Measurements from ENCODE around the gene GABRG3.

The GABRG3 gene

DNA sequence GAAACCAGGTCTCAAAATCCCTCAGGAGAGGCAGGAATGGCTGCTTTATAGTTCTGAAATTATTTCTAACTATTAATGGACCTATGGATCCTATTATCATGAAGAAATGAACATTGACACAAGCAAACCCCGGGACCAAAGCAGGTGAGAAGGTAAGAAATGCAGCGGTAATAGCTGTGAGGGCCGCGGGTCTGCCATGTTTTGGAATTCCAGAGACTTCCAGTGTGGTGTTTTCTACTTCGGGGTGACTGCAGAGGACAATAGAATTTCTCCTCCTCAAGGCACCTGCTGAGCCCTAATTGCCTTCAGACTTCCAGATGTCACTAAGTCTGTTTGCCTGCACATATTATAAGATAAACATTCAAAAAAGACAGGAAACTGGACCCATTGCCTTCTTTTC lies 437.4 kb downstream of the GABRG3 start:
- no peak for DNase-seq (ENCODE audit: low read depth in 2 of 2)

DNA sequence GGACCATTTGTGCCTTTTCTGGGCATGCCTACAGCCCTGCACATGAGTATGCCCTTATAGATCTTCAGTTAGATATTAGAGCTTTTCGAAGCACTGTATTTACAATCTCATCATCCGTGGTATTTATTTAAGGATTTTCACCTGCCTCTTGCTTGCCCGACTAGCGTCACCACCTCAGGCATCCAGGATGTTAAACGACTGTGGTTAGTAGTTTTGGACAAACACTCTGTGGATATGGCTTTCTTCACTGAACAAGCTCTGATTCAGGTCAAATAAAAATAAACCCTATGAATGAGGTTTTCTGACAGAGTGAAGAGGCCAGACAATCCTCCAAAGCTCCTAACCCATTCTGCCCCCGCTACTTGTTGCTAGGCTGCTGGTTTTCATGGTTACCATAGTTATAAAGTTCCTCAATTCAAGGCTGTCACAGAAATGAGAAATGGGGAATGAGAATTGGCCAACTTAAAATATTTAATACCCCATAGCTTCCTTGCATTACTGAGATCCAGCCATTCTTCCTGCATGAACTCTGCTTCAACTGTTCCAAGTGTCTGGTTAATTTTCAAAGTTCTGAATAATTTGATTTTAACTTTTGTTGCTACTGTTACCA lies 440.1 kb downstream of the GABRG3 start:
- DNase-seq (ENCODE audit: low read depth in 2 of 2) = peak in 1 of 2 experiments; percentile 7

DNA sequence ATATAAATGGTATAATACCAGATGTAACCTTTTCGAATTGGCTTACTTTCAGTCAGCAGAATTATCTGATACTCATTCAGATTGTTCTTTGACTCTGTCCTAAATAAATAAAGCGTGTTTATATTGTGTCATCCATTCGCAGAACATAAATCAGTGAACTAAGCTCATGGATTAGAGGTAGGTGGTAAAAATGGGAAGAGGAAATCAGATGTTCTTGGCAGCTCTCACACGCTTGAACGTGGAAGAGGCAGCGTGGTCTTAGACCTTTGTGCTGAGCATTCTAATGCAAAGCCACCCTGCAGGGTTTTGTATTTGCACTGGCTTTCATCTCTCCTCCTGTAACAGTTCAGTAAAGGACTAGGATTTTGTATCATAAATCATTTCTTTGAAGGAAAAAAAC lies 441.4 kb downstream of the GABRG3 start:
- DNase-seq (ENCODE audit: low read depth in 2 of 2) = no peak

DNA sequence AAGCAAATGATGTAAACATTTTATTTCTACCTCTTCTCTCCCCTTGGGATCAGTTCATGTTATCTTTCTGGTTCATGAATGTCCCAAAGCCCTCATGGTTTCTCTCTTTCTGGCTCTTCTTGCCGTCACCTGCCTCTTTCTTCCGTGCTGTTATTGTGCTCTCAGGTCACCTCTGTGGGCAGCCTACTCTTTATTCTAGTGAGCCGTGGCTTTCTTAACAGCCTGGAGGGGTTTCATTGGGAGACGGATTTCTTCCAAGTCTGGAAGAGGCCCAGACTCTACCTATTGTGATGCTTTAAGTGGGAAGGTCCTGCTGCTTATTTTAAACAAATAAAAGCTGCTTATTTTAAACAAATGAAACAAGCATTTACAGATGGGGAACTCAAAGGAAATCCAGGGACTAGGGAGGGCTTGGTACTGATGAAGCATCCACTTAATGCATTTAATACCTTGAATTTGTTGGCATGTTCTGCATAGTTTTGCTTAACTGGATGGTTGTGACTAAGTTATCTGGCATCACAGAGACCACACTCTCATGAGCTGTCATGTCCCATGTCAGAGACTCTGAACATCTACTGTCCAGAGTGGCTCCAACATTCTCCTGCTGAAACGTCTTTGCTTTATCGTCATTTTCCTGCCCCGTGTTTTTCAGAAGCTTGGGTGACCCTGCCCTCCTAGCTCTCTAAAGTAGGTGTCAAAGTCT lies 443.3 kb downstream of the GABRG3 start:
- DNase-seq (ENCODE audit: low read depth in 2 of 2) = peak in 1 of 2 experiments; percentile 25

DNA sequence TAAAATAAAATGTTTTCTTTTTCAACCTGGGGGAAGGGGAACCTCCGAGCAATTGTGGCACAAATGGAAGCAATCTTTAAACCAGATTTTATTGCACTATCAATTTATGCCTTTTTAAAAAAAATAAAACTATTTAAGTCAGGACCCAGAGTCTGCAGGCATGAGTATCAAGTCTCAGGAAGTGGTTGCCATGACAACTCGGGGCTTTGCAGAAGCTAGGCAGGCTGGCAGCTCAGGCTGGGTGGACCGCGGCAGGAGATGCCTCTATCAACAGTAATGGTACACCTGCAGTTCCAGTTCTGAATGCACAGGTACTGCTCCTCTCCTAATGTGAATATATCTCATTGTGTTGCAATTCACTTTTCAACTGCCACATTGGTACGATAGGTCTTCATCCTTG lies 447.7 kb downstream of the GABRG3 start:
- DNase-seq (ENCODE audit: low read depth in 2 of 2) = no peak

DNA sequence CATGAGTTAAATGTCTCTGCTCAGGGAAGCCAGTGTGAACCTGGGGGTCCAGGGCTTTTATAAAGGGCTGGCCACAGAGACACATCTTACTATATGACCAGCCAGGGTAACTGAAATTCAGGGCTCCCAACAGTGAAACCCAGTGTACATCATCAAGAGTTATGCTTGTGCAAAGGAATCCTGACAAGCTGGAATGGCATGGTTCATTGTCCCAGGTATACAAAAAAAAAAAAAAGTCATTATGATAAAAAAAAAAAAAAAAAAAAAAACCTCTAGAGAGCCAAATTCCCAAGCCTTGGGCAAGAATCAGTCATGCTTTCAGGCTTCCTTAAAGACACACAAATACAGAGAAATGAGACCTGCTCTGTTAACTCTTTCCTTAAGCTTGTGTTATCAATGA lies 452.0 kb downstream of the GABRG3 start:
- DNase-seq (ENCODE audit: low read depth in 2 of 2) = no peak

DNA sequence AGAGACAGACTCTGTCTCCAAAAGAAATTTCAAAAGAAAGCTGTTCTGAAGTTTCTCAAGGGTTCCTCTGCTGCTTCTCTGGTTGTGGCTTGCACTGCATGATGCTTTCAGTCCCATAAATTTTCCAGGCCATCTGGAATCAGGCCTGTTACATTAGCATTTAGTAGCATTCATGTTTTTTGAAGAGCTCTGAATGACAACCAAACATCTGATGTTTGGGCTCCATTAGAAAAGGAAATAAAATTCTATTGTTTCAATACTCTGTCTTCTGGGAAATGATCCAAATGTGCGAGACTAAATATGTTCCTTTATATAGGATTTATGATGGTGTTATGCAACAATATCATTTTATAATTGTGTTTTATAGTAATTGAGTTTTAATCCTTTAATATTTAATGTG lies 455.8 kb downstream of the GABRG3 start:
- DNase-seq (ENCODE audit: low read depth in 2 of 2) = no peak

DNA sequence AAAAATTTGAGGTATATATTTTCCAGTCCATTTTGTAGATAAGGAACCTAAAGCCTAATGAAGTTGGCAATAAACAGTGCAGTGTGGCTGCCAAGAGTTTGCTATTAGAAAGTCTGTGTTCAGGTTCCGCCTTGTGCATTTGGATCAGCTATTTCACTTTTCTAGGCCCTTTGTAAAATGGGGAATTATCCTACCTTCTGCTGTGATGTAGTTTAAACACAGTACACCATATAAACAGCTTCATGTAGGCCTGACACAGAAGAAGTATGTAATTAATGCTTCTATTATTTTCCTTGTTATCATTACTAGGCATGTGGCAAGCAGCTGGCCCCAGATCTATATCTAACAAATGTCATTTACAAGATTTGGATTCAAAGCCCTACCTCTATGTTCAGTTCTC lies 456.3 kb downstream of the GABRG3 start:
- no peak for DNase-seq (ENCODE audit: low read depth in 2 of 2)

DNA sequence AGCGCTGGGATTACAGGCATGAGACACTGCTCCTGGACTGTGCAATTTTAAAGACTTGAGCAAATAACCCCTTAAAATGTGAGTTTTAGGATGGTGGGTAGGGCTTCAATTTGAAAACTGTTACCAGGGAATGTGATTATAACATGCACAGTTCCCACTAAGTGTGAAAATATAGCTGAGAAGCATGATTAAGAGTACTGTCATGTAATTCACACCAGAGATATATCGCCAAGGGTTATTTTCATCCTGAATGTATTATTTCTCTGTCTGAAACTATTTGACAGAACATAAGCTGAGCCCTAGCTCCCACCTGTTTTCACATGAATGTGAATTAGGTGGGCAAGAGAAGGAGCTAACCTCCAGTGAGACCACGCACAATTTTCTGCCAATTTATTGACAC lies 457.2 kb downstream of the GABRG3 start:
- no peak for DNase-seq (ENCODE audit: low read depth in 2 of 2)

DNA sequence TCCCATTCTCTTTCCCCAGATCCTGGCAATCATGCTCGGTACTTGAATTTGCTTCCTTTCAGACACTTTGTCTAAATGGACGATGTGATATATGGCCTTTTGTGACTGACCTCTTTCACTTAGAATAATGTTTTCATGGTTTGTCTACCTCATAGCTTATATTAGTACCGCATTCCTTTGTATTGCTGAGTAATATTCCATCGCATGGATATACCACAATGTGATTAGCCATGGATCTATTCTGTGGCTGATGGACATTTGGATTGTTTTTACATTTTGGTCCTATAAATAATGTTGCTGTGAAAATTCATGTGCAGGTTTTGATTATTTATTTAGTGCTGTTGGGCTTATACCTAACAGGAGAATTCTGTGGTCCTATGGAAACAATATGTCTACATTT lies 458.6 kb downstream of the GABRG3 start:
- no peak for DNase-seq (ENCODE audit: low read depth in 2 of 2)

DNA sequence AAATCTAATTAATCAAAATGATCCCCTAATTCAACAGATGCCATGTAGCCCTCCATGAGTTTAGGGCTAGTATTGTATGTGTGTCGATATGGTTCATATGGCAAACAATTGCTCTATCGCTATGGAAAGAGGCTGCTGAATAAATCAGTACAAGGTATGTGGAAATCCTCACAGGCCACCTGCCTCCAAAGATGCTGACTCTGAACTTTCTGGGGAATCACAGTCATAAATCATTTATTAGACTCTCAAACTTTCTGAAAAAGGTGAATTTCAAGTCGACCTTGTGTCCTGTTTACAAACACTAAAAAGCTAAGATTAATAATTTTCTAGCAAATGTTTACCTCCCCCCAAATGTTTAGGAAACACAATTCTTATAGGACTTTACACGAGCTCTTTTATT lies 462.6 kb downstream of the GABRG3 start:
- DNase-seq (ENCODE audit: low read depth in 2 of 2) = no peak

DNA sequence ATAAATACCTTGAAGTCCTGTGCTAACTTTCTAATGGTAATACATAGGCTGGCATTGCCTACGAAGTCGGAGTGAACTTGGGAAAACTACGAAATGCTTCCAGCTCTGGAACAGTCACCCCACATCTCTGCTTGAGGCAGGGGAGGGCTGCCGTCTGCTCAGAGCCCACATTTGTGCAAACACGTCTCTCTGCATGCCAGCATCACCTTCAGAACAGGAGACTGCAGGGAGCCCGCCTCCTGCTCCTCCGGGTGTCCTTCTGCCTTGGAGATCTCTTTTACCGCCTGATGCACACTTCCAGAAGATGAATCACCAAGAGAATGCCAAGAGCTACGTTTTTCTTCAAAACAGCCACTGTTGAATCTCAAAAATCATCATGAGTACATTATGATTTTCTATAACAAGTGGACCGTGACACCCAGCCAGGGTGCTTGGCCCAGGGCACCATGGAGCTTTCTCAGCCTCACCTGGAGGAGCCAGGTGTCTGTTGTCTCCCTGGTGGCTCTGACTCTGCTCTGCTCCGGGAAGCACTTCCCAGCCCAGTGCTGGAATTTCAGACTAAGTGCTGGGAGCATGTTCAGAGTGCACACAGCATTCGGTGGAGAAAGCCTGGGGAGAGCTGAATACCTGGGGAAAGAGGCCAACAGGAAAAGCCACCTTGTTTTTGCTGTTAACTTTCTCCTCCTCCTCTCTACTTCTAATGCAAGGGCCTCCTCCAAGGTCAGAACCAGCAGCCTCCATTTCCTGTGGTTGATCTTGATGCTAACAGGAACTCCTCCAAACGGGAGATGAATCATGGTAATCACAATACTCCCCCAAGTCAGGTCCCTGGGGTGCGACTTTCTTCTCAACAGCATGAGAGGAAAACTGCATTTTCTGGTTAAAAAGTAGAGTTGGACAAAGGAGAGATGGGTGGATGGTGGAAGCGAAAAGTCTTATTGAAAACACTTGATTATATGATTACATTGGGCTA lies 467.7 kb downstream of the GABRG3 start:
- no peak for DNase-seq (ENCODE audit: low read depth in 2 of 2)

DNA sequence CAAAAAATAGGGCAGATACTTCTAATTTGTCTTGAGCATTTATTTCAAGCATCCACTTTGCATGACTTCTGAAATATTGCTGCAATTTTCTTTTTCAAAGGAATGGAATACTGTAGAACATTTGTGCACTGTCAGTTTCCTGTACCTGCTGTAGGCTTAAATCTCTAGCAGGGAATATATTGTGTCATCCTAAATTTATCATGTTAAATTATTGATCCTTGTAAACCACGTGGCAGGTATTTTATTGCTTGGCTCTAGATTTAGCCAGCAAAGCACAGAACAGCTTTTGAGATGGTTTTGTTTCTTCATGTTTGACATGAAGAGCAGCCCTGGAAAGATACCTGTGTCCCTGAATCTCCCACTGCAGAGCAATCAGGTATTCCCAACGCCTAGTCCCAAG lies 470.1 kb downstream of the GABRG3 start:
- no peak for DNase-seq (ENCODE audit: low read depth in 2 of 2)

DNA sequence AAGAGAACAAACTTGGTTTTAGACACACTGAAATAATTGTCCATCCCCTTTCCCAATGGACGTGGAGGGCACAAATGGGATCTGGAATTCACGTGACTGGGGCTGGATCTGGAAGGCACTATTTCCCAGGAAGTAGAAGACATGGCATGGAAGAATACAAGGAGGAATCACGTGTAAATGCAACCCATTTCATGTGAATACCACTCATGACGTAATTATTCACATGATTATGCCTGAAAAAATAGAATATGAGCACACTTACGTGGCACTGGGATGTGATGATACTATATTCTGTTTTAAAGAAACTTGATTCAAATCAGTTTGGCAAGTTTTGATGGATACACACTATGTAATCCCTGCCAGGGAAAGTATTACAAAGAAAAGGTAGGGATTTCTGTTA lies 477.3 kb downstream of the GABRG3 start:
- no peak for DNase-seq (ENCODE audit: low read depth in 2 of 2)

DNA sequence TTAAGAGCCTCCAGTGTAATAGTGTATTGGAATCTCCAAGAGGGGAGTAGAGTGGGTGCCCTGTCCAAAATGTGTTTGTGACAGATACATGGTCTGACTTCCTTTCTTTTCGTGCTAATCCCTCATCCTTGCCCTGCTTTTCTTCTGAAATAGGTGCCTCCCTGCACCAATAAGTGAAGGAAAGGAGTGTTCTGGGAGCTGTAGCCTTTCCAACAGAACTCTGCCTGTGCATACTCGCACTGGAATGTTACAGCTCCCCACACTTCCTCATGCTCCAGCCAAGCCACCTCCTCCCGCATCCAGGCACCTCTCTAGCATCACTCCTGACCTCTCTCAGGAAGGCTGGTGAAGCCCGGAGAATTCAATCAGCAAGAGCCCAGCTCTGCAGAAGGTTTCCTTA lies 478.0 kb downstream of the GABRG3 start:
- DNase-seq (ENCODE audit: low read depth in 2 of 2) = no peak

DNA sequence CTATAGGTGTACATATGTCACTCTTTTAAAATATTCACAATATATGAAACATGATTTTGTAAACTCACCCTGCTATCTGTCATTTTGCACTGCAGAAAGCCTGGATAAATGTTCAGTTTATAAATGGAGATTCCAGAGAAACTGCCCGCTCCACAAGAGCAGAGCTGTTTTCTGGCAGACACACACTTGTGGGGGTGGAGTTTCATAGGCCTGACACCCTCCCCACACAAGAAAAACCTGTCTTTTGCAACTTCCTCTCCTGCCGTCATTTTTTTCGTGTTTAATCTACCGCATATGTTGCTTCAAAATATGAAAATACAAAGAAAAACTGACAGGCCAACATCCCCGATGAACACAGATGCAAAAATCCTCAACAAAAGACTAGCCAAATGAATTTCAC lies 479.0 kb downstream of the GABRG3 start:
- no peak for DNase-seq (ENCODE audit: low read depth in 2 of 2)

DNA sequence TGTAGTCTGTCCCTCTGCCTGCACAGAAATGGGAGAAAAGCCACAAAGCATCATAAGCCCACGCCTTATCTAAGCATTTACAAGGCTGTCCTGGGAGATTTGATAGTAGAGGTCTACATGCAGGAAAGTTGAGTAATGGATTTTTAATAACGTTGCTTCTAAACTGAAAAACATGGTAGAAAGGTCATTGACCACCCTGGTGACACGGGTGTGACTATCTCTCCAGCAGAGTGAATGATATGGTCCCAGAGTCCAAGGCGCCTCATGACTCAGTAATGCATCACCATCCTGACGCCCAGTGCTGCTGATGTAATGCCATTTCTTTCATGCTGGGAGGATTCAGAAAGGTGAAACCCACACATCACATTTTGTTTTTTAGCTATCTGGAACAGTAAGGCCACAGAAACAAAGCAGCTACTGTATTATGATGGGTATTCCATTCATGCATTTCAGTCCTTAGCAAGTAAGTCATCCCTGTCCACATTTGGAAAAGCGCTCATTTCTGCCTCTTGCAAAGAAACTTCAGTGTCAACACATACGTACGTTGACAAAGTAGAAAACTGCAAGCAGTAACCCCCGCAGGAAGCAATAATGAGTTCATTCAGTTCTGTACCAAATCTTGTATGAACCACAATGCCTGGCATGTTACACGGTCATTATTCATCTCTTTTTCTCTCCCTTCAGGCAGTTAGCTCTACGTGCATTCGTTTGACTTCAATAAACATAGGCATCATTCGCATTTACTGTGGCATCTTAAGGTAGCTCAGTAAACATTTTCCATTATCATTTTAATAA lies 483.5 kb downstream of the GABRG3 start:
- DNase-seq (ENCODE audit: low read depth in 2 of 2) = peak; percentile 20 to 26

DNA sequence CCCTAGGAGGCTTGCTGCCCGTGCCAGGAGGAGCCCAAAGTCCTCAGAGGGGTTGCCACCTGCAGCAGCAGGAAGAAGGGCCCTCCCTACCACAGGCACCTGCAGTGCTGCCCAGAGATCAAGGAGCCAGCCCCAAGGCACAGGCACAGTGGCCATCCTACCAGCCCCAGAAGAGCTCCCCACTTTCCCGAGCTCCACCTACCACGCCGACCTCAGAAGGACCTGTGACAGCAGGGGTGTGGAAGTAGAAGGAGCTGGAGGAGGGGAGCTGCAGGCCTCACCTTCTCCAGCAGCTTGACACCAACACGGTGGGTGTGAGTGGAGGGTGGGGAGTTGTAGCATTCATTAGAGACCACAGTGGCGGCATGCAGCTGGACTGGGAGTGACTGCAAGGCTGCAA lies 485.8 kb downstream of the GABRG3 start:
- no peak for DNase-seq (ENCODE audit: low read depth in 2 of 2)

DNA sequence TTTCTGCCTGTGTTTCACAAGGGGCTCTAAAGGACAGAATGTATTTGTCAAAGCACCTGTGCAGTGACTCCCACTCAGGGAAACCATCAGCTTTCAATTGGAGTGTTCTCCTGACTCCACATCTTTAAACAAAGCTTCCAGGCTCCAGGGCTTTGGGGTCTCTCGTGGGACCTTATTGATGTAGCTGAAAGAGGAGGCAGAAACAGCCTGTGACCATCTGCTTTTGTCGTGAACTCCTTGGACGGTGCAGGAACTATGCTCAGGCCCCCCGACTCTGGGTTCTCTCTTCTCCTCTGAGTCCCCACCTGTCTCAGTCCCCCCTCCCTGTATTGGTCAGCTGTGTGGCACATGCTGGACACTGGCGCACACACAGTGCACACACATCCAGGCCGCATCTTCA lies 486.8 kb downstream of the GABRG3 start:
- DNase-seq (ENCODE audit: low read depth in 2 of 2) = no peak

DNA sequence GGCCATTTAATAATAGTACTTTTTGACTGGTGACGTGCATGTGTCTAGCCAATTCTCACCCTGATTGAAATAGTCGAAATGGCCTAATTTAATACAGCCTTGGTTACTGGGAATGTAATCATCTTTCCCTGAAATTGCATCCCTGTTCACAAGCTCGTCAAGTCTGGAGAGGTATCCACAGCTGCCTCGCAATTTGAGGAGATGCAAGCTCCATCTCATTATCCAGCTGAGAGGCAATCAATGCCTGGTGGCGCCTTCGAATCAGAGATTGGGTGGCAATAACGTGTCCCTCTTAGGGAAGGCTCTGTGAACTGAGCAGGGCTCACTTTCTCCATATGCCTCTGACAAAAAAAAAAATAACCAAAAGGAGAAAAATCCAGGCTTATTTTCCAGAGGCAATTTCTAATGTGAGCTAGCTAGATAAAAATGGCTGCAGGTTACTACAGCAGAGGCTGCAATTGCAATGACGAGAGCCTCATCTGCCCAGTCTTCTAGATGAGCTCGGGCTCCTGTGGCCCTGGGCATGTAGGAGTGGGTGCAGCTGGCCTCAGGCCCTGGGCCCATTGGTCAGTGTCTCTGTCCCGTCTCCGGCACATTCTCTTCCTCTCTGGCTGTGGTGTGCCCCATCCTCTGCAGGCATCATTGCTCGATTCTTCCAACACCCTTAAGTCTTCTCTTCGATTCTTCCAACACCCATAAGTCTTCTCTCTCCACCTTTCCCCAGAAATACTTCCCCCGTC lies 487.5 kb downstream of the GABRG3 start:
- no peak for DNase-seq (ENCODE audit: low read depth in 2 of 2)

DNA sequence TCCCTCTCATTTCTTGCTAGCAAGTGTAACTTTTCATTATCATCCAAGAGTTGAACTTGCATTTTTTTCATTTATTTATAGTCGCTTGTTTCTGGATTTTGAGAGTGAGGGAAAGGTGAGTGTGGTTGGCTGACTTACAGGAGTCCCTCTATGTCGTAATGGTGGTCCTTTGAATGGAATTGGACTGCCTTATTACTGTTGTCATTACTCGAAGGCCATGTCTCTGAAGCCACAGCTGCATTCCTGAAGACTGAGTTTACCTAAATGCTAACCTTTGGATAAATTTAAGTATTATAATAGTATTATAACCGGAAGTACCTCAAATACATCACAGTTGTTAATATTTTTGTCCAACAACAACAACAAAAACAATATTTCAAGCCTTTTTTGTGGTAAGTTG lies 488.9 kb downstream of the GABRG3 start:
- no peak for DNase-seq (ENCODE audit: low read depth in 2 of 2)

Measured in fibroblast of skin of left quadriceps (primary cell).